NCI-H128 (cell line): ENCODE results near the gene UBTF.

Experiments
- DNase-seq: peaks from one replicate; lab custom pipeline; 2025; ENCODE audit not compliant: unreplicated experiment; lab: John Stamatoyannopoulos, UW

The UBTF gene, protein sequence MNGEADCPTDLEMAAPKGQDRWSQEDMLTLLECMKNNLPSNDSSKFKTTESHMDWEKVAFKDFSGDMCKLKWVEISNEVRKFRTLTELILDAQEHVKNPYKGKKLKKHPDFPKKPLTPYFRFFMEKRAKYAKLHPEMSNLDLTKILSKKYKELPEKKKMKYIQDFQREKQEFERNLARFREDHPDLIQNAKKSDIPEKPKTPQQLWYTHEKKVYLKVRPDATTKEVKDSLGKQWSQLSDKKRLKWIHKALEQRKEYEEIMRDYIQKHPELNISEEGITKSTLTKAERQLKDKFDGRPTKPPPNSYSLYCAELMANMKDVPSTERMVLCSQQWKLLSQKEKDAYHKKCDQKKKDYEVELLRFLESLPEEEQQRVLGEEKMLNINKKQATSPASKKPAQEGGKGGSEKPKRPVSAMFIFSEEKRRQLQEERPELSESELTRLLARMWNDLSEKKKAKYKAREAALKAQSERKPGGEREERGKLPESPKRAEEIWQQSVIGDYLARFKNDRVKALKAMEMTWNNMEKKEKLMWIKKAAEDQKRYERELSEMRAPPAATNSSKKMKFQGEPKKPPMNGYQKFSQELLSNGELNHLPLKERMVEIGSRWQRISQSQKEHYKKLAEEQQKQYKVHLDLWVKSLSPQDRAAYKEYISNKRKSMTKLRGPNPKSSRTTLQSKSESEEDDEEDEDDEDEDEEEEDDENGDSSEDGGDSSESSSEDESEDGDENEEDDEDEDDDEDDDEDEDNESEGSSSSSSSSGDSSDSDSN

GRCh38 chr17:44219616-44220212 is at the start of gene UBTF:
Gene UBTF (minus strand): TSS chr17:44219675. CDS start chr17:44218229, 1,446 bp downstream.
- no peak for DNase-seq

GRCh38 chr17:44268709-44269534 is 49.4 kb upstream of the UBTF start:
- DNase-seq = no peak

DNA sequence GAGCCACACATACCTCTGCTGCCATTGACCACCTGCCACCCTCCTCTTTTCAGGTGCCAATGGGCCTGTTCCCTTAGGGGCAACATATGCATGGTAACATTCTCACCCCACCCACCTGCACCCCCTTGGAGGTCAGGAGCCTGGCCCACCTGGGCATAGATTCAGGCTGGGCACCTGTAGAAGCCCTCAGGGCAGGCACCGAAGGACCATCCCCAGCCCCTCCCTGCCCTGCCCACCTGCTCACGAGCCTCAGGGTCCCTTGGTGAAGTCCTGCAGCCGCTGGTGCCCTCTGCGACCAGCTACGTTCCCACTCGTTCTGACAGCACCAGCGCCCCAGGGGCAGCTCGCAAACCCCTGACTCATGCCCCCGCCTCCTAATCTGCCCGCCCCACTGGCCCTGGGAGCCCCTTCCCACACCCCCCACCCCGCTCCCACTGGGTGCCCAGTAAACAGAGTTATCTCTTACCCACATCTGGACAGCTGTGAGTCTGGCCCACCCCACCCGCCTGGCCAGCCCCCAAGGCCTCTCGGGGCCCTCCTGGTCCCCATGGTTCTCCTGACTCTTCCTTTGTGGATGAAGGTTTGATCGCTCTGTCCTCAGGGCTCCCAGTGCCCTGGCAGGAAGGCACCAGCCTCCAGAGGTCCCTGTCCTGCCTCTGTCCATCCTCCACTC is 48.5 kb upstream of the UBTF start, which contains the start of gene SLC4A1:
Gene SLC4A1 (minus strand): TSS at position 318 of the 673 bp plus-strand sequence. CDS start 5,269 bp downstream, outside the sequence.
- DNase-seq = no peak

DNA sequence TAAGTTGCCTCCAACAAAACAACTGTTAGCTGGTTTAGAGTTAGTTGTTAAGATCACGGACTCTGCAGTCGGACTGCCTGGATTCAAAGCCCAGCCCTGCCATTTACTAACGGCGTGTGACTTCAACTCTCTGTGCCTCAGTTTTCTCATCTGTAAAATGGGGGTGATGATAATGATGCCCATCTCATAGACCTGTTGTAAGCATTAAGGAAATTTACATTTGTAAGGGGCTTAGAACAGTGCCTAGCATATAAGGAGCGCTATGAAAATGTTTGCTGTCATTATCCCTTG is 47.6 kb upstream of the UBTF start:
- DNase-seq = no peak

DNA sequence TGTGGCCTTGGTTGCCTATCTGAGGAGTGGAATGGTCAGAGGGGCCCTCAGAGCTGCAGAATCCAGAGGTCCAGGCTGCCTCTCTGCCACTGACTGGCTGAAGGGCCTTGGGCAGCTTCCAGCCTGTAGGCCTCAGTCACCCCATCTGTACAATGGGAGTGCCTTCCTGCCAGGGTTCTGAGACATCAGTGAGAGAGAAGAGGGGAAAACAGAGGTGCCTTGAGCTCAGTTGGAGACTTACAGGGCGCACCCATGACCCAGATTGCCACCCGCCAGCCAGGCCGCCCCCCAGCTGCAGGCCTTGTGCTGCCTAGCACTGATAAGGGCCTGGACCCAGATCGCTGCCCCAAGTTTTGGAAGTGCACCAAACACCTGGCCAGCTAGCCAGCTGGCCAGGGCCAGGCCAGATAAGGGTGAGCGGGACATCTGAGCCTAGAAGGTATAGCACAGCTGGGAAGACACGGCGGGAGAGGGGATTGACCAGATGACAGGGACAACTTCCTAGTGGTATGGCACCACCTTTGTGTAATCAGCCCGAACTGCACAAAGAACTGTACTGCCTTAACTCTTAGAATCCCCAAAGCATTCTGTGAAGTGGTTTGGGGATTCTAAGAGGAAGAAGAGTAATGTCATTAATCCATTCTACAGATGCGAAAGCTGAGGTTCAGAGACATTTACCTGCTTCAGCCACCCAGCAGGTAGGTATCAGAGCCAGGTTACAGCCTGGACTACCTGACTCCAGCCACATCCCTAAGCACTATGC is 47.1 kb upstream of the UBTF start:
- DNase-seq = no peak

DNA sequence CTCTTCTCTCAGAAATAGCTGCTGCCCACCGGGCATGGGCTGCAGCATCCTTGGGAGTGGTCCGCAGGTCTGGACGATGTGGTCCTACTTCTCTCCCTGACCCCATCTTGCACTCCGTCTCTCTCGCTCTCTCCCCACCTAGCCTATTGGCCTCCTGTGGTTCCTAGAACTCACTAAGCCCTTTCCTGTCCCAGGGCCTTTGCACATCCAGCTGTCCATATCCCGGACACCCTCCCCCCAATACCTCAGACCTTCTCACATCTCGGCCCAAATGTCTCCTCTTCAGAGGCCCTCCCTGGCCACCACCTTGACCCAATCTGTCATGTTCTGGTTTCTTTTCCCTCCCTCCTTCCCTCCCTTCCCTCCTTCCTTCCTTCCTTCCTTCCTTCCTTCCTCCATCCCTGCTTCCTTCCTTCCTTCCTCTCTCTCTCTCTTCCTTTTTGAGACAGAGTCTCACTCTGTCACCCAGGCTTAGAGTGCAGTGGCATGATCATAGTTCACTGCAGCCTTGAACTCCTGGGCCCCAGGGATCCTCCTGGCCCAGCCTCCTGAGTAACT is 43.9 kb upstream of the UBTF start:
- DNase-seq = no peak

GRCh38 chr17:44262654-44263225 is 43.3 kb upstream of the UBTF start:
- DNase-seq = no peak

- DNase-seq = no peak
Measured at GRCh38 chr17:44260296-44260695, 40.8 kb upstream of the UBTF start.

DNA sequence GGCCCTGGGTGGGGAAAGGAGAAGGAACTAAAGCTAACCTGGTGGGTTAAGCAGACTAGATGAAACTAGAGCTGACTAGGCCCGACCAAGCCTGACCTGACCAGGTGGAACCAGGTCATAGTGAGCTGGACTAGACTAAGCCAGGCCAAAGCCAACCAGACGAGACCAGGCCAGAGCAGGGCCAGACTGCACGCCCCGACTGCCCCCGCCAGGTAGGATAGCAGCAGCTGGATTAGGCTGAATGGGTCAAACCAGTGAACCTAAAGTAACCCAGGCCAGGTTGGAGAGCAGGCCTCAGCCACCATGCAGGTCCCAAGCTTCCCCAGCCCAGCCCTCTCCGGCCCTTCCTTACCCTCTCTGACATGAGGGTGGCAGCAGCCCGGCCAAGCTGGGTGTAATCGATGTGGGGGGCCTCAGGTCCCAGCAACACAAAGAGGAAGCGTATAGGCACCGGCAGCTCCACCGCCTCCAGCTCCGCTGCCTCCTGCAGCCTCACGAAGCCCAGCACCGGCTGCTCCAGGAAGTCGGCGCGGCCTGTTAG is 39.4 kb upstream of the UBTF start:
- DNase-seq = no peak

DNA sequence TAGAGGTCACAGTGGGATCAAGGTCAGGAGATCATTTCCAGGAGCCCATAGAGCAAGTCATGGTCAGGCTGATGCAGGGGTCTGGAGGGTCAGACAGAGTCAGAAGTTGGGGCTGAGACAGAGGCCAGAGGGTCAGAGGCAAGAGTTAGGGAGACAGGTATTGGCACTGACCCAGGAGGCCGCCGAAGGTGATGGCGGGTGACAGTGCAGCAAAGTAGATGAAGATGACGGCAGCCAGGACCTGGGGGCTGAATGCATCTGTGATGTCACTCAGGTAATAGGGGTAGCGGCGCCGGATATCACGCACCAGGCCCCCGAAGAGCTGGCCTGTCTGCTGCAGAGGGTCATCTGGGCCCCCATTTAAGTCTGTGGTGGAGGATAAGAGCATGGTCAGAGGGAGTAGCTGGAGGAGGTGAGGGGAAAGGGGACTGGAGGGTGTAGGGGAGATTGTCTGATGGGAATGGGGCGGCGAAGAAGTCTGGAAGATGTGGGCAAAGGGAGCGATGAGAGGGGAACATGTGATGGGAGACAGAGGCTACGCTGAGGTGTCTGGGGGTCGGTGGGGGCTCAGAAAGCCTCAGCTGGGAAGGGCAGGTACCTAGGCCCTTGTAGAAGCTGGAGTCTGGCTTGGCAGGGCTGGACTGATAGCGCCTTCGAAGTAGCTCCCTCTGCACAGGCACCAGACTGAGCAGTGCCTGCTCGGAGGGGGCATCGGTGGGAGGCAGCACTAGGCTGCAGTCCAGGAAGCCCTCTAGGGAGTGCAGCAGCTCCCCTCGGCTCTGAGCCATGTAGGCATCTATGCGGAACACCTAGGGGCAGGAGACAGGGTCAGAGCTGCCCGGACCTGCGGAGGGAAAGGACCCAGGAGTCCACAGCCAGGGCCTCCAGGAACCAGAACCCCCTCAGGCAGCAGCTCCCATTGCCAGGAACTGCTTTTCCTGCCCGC is 38.6 kb upstream of the UBTF start:
- DNase-seq = no peak

DNA sequence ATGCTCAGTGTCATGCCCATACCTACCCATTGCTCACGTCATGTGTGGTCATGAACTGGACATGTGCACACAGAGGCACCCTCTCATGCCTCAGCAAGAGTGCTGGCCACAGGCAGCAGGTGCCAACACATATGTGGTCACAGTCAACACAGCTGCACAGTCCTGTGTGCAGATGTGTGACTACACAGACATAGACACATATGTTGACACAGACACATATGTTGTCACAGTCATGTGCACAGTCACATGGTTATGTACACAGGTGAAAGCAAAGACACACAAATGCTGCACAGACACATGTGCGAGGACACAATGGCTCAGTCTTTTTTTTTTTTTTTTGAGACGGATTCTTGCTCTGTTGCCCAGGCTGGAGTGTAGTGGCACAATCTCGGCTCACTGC is 37.2 kb upstream of the UBTF start:
- DNase-seq = no peak

DNA sequence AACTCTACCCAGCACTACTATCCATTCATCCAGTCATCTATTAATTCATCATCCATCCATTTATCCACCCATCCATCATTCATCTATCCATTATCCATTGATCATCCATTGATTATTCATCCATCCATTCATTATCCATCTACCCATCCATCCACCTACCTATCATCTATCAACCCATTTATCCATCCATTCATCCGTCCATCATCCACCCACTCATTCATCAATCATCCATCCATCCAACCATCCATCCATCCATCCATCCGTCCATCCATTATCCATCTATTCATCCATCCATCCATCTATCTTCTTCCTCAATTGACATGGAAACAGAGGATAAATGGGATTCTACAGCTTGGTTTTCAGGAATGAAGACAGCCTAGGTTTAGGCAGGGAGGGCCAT is 36.4 kb upstream of the UBTF start:
- DNase-seq = no peak

- no peak for DNase-seq
Measured at GRCh38 chr17:44254361-44255095, 35.1 kb upstream of the UBTF start.

GRCh38 chr17:44253006-44253405 is 33.5 kb upstream of the UBTF start:
- DNase-seq = no peak

- DNase-seq = no peak
Measured at GRCh38 chr17:44251062-44251461, 31.6 kb upstream of the UBTF start.

- no peak for DNase-seq
Measured at GRCh38 chr17:44249501-44250246, 30.2 kb upstream of the UBTF start.
